Small intestine (tissue), 16 donors: ENCODE data around the gene SH3GL2. TPM values are rescaled to one million over a fixed set of nuclear protein-coding genes. Genes with fewer than 3 reads are reported as not detected.

Source experiments
- DNase-seq, 2 donors: peaks; one replicate each; pipeline versions ENCODE4 v3.0.0 to v3.0.0-alpha.2; 2013
- FAIRE-seq: peaks from 2 replicates; lab custom pipeline; 2012; peaks lifted over from hg19 to GRCh38; lab: Jason Lieb, UNC
- H3K27ac ChIP-seq, 3 donors: one replicate each; pipeline ENCODE4 v1.5.1; 2013; ENCODE audit warnings: low read length in 2 of 3, mild to moderate bottlenecking in 2 of 3, control low read depth in 1 of 3, inconsistent platforms in 1 of 3, low read depth in 1 of 3, moderate library complexity in 1 of 3
- H3K27me3 ChIP-seq, 3 donors: one replicate each; pipeline ENCODE4 v1.6.1; 2013; ENCODE audit warnings: low read length in 3 of 3, inconsistent platforms in 1 of 3; ENCODE audit not compliant: control insufficient read depth in 3 of 3, insufficient read depth in 3 of 3
- H3K36me3 ChIP-seq, 3 donors: one replicate each; pipeline ENCODE4 v1.6.1; 2013; ENCODE audit warnings: low read length in 3 of 3, inconsistent platforms in 1 of 3, low read depth in 1 of 3, mild to moderate bottlenecking in 1 of 3, moderate library complexity in 1 of 3; ENCODE audit not compliant: control insufficient read depth in 3 of 3, insufficient read depth in 2 of 3
- H3K4me1 ChIP-seq, 3 donors: one replicate each; pipeline ENCODE4 v1.6.1; 2013; ENCODE audit warnings: low read length in 2 of 3, inconsistent platforms in 1 of 3, low read depth in 1 of 3, mild to moderate bottlenecking in 1 of 3, moderate library complexity in 1 of 3; ENCODE audit not compliant: control insufficient read depth in 3 of 3, insufficient read depth in 2 of 3
- H3K4me3 ChIP-seq, 3 donors: one replicate each; pipeline ENCODE4 v1.5.1; 2013; ENCODE audit warnings: low read length in 3 of 3, control low read depth in 1 of 3, inconsistent platforms in 1 of 3, low read depth in 1 of 3, mild to moderate bottlenecking in 1 of 3, moderate library complexity in 1 of 3
- H3K9me3 ChIP-seq, 2 donors: one replicate each; pipeline ENCODE4 v1.6.1; 2013; ENCODE audit warnings: low read depth in 1 of 2, low read length in 1 of 2; ENCODE audit not compliant: control insufficient read depth in 2 of 2, insufficient read depth in 1 of 2
- WGBS, 3 donors: extraction: QIAGEN DNeasy Blood & Tissue Kit; methylation state at CpG; one replicate each; pipeline ENCODE4 v1.1.7; 2013; 5-methylcytosine and 5-hydroxymethylcytosine counted together
- long read RNA-seq, 10 donors: transcript quantifications; one replicate each; lab custom pipeline, GENCODE V29; 2026
- polyA plus RNA-seq, 4 donors: library from polyadenylated mRNA; stranded (reverse) in 3 of 4; unstranded in 1 of 4; fragments of 200-250 nt in 3 of 4; fragments of 120-200 nt in 1 of 4; gene quantifications; one replicate each; pipeline versions ENCODE4 v1.2.1 to v1.2.3, GENCODE V29; 2013
- donor health status: healthy with polysubstance abuse.
- donor health status: control.
- donor health status: control.
- donor health status: Bipolar disorder and iron deficiency.
- donor health status: healthy.

Gene SH3GL2
- polyA plus RNA-seq, result 1 to 10 TPM in 1 of 4 donors, under 1 TPM in 1, not detected in 2; 0.70 to 3.3 TPM
- long read RNA-seq, donor 1, result 0 reads
- long read RNA-seq, donor 2, result 0 reads
- long read RNA-seq, donor 3, partial matches to known transcripts, result 0 of 1 reads
- long read RNA-seq, donor 3, other reads (novel, unspliced or antisense), result 0 of 1 reads
- long read RNA-seq, donor 4, result 0 reads
- long read RNA-seq, donor 5, result 0 reads
- long read RNA-seq, donor 6, result 0 reads
- long read RNA-seq, donor 7, result 0 reads
- long read RNA-seq, donor 8, result 0 reads
- long read RNA-seq, donor 9, result 0 reads
- long read RNA-seq, donor 10, partial matches to known transcripts, result 0 of 3 reads
- long read RNA-seq, donor 10, other reads (novel, unspliced or antisense), result 0 of 3 reads

DNA sequence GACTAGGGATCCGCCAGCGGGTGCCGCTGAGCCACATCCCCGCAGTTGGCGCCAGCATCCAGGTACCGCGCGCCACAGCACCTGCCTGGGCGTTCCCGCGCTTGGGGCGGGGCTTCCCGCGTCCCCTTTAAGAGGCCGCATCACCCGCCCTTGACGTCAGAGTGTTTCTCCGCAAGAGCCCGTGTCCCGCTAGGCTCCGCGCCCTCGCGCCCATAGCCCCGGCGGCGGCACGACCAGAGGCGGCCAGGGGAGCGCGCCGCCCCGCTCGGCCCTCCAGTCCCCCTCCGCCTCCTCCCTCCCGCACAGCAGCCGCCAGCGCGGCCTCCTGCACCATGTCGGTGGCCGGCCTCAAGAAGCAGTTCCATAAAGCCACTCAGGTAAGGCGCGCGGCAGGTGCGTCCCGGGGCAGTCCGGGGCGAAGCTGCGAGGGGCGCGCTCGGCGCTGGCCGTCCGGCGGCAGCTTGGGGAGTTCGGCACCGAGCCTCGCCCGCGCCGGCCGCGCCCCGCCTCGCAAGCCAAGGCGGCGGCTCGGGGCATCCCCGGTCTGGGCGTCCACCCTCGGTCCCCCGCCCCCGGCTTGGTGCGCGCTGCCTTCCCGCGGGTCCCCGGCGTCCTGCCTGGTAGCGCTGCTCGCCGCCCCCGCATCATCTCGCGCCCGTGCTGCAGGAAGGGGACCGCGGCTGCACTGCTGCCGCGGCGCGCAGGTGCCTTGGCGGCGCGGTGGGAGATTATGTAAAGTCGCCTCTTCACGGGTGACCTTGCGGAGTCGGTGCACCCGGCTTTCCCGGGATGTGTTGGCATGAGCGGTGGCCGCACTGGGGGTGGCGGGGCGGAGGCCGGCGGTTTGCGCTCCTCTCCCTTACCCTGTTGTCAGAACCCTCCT is at the start of gene SH3GL2:
SH3GL2 (plus strand) TSS at position 156 of the 883 bp plus-strand sequence.
- peaks cover 0 to 7% (median 0%) of the 10 kb centered on the region in 3 donors for H3K4me1 ChIP-seq
- peaks cover 3 to 45% (median 20%) of the 10 kb centered on the region in 3 donors for H3K27me3 ChIP-seq
- DNase-seq (peak; percentile 45 to 77), FAIRE-seq (no peak)
- H3K4me3 ChIP-seq, result peak within 1 kb of the TSS in 2 of 3 donors; percentile 33 to 42
- no peak within 1 kb of the TSS for H3K27ac ChIP-seq
- H3K9me3 ChIP-seq, result no peaks in the 10 kb centered on the region
- no peaks in the 10 kb centered on the region for H3K36me3 ChIP-seq
- 0 to 1% (median 1%) methylated on average over 73 to 109 of the region's 109 CpGs for WGBS, 3 donors

DNA sequence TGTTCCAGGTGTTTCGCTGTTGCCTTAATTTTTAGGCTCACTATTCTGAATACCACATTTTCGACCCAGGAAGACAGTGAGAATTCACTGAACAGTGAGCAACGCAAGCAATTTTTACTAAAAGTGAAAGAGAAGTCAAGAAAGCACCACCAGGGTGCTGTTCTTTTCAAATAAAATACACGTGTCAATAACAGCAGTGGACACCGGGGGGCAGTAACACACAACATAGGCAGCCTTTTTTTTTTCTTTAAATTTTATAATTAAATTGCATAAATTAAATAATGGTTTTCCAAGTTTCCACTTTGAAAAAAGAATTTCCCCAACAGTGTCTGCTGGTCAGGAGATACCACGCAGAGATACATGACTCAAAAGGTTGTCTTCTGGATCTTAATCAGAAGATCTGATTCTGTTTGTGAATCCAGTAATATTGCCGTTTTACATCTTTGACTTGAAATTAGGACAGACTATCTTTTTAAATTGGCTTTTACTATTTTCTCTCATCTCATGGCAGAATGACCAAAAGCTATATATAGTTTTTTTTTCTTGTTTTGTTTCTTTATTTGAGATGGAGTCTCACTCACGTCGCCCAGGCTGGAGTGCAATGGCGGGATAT is 47.1 kb upstream of the SH3GL2 start:
- WGBS, 3 donors, result 40 to 44% (median 41%) methylated on average over 10 of the region's 10 CpGs
- H3K27me3 ChIP-seq, result peaks cover 0 to 3% (median 0%) of the 10 kb centered on the region in 3 donors
- DNase-seq, result peak; percentile 19 to 35
- no peak overlapping the region for H3K27ac ChIP-seq
- H3K4me3 ChIP-seq, result no peak overlapping the region
- no peak for FAIRE-seq
- H3K4me1 ChIP-seq, result no peaks in the 10 kb centered on the region
- no peaks in the 10 kb centered on the region for H3K36me3 ChIP-seq
- H3K9me3 ChIP-seq, result no peaks in the 10 kb centered on the region

DNA sequence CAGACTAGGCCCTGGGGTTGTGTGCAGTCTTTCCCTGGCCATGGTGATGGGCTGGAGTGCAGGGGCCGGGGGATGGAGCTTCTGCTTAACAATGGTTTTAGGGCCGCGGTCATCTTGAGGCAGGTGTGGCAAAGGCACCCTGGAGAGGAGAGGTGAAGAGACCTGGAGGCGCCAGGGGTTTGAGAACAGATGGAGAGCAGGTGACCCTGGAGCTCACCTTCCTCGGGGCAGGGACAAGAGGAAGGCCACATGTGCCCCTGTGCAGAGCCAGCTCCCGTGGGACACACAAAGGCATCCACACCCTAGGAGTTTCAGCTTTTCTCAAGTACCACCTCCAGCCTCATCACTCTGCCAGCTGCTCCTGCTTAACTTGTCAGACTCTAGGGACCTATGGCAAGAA is 46.4 kb upstream of the SH3GL2 start:
- H3K4me3 ChIP-seq, result no peak overlapping the region
- peaks cover 0 to 3% (median 0%) of the 10 kb centered on the region in 3 donors for H3K27me3 ChIP-seq
- FAIRE-seq (no peak), DNase-seq (no peak)
- no peak overlapping the region for H3K27ac ChIP-seq
- WGBS, 3 donors, result 68 to 75% (median 71%) methylated on average over 6 of the region's 6 CpGs
- H3K9me3 ChIP-seq, result no peaks in the 10 kb centered on the region
- H3K36me3 ChIP-seq, result no peaks in the 10 kb centered on the region
- H3K4me1 ChIP-seq, result no peaks in the 10 kb centered on the region

DNA sequence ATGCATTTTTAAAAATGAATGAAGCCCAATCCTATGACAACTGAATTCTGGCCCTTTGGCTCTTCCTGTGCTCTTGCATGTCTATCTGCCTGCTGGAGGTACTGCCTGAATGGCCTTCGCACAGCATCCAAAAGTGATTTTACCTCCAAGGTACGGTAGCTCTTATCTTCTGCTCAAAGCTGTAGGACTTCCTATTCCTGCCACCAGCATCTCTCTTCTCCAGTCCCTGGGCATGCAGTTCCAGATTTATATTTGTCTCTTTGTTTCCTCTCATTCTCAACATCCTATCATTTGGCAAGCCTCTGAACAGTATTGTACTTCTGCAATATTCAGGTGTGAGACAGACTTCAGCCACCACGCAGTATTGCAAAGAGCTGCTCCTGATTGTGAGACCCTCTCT is 43.7 kb upstream of the SH3GL2 start:
- WGBS, 3 donors, result 79 to 83% (median 80%) methylated on average over 3 of the region's 3 CpGs
- DNase-seq (no peak), FAIRE-seq (no peak)
- Histone ChIP-seq H3K4me1 (no peaks in the 10 kb centered on the region), H3K36me3 (no peaks in the 10 kb centered on the region), H3K9me3 (no peaks in the 10 kb centered on the region), H3K4me3 (no peak overlapping the region), H3K27me3 (peaks cover 0 to 3% (median 0%) of the 10 kb centered on the region in 3 donors), H3K27ac (no peak overlapping the region)

DNA sequence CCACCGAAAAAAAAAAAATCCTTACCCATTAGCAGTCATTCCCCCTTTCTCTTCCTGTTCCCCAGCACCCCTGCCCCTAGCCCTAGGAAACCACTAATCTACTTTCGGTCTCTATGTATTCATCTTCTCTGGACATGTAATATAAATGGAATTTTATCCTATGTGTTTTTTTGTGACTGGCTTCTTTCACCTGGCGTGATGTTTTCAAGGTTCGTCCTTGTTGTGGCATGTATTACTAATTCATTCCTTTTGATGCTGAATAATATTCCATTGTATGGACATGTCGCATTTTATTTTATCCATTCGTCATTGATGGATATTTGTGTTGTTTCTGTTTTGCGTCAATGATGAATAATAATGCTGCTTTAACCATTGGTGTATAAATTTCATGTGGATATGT is 42.8 kb upstream of the SH3GL2 start:
- Histone ChIP-seq H3K4me1 (no peaks in the 10 kb centered on the region), H3K9me3 (no peaks in the 10 kb centered on the region), H3K4me3 (no peak overlapping the region), H3K27me3 (peaks cover 0 to 3% (median 0%) of the 10 kb centered on the region in 3 donors), H3K36me3 (no peaks in the 10 kb centered on the region), H3K27ac (no peak overlapping the region)
- FAIRE-seq (no peak), DNase-seq (no peak)
- WGBS, 3 donors, result 82 to 86% (median 84%) methylated on average over 7 of the region's 7 CpGs

DNA sequence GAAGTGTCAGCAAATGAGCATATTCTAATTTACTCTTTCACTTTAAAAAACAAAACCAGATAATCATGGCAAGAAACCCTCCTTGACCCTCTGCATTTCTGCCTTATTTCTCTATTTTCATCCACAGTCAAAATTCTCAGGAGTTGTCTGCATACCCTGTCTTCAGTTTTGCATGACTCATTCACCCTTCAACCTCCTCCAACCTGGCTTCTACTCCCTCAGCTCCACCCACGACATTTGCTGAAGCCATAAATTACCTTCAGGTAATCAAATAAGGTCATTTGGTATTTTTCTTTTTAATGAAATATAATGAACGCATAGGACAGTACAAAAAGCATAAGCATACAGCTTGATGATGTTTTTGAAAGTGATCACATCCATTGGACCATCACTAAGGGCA is 27.8 kb upstream of the SH3GL2 start:
- Histone ChIP-seq H3K4me1 (no peaks in the 10 kb centered on the region), H3K27ac (no peak overlapping the region), H3K27me3 (no peaks in the 10 kb centered on the region), H3K4me3 (no peak overlapping the region), H3K36me3 (no peaks in the 10 kb centered on the region), H3K9me3 (peaks cover 1 to 4% of the 10 kb centered on the region in 2 donors)
- FAIRE-seq, result no peak
- DNase-seq, result no peak
- WGBS, 3 donors, result 43 to 72% (median 43%) methylated on average over 2 of the region's 2 CpGs

DNA sequence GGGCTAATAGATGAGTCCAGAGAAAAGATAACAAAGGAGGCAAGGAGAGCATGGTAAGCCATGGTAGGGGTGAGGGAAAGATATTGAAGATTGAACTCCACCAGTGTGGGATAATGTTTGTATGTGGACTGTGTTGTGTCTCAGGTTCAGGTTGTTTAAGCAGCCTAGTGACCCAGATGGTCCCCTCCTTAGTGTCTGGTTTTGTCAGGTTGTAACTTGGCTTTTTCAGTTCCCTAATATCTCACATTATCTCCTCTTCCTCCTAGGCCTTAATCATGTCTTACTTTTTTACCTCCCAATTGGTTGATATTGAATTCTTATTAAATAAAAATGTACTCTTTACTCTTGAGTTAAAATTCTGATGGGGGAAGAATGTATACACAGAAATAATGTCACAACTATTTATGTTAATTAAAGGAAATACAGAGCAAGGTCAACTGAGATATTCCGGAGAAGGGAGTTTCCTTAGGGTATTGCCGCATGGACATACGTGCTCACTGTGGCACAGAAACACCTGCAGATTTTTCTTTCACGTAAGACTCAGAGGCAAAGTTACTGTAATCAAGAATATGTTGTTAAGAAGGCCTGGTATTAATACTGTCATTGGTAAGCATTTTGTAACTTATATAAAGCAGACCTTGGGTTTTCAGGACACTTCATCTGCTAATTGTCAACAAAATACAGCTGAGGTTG is 23.4 kb upstream of the SH3GL2 start:
- no peaks in the 10 kb centered on the region for H3K27me3 ChIP-seq
- WGBS, 3 donors, result 73 to 86% (median 74%) methylated on average over 4 of the region's 4 CpGs
- H3K4me1 ChIP-seq, result no peaks in the 10 kb centered on the region
- H3K4me3 ChIP-seq, result no peak overlapping the region
- H3K36me3 ChIP-seq, result no peaks in the 10 kb centered on the region
- no peak overlapping the region for H3K27ac ChIP-seq
- FAIRE-seq (no peak), DNase-seq (no peak)
- no peaks in the 10 kb centered on the region for H3K9me3 ChIP-seq

DNA sequence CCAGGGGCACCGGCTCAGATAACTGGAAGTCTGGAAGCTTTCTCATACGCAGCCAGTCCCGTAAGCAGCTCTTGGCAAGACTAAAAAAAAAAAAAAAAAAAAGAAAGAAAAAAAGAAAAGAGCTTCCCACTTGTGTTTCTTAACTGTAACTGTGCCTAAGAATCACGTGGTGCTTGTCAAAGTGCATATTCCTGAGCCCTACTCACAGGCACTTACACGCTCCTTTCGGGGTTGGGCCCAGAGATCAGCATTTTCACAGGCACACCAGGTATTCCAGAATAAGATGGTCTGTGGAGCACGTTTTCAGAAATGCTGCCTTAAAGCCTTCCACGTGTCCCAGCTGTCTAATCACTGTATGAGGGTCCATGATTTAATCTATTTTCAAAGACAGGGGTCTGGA is 22.6 kb upstream of the SH3GL2 start:
- DNase-seq (no peak), FAIRE-seq (no peak)
- Histone ChIP-seq H3K27ac (no peak overlapping the region), H3K4me3 (no peak overlapping the region), H3K36me3 (no peaks in the 10 kb centered on the region), H3K4me1 (no peaks in the 10 kb centered on the region), H3K27me3 (no peaks in the 10 kb centered on the region), H3K9me3 (no peaks in the 10 kb centered on the region)
- WGBS, 3 donors, result 66 to 77% (median 70%) methylated on average over 8 of the region's 8 CpGs
